Muscle of leg (tissue), 11 donors: ENCODE measurements around the gene ESRRG. TPM values are rescaled to one million over a fixed set of nuclear protein-coding genes. Genes with fewer than 3 reads are reported as not detected.

Source experiments
- DNase-seq: peaks from one replicate; pipeline ENCODE4 v3.0.0; 2013
- H3K27ac ChIP-seq: one replicate; pipeline ENCODE4 v1.5.1; 2013; ENCODE audit warnings: mild to moderate bottlenecking, low read length, control low read depth
- H3K27me3 ChIP-seq: one replicate; pipeline ENCODE4 v1.6.1; 2013; ENCODE audit warnings: low read length; ENCODE audit not compliant: control insufficient read depth, insufficient read depth
- H3K36me3 ChIP-seq: one replicate; pipeline ENCODE4 v1.6.1; 2013; ENCODE audit warnings: low read length; ENCODE audit not compliant: control insufficient read depth, insufficient read depth
- H3K4me1 ChIP-seq: one replicate; pipeline ENCODE4 v1.6.1; 2013; ENCODE audit warnings: low read length; ENCODE audit not compliant: control insufficient read depth, insufficient read depth
- H3K4me3 ChIP-seq: one replicate; pipeline ENCODE4 v1.5.1; 2013; ENCODE audit warnings: low read length, control low read depth
- H3K9me3 ChIP-seq: replicated peaks from 2 replicates; pipeline ENCODE4 v1.6.1; 2013; ENCODE audit warnings: low read depth, low read length; ENCODE audit not compliant: control insufficient read depth
- WGBS: methylation state at CpG from one replicate; pipeline ENCODE4 v1.1.5; 2013; ENCODE audit warnings: missing lambda C conversion rate; ENCODE audit not compliant: insufficient coverage; 5-methylcytosine and 5-hydroxymethylcytosine counted together
- polyA plus RNA-seq, 8 donors: library from polyadenylated mRNA; unstranded; fragments of 120-200 nt; gene quantifications; one replicate each; pipeline versions ENCODE4 v1.2.1 to v1.2.3, GENCODE V29; 2013; ENCODE audit warnings: inconsistent platforms in 1 of 8, low replicate concordance in 1 of 8; ENCODE audit not compliant: insufficient read length in 8 of 8, insufficient read depth in 1 of 8
- total RNA-seq: library from RNA; stranded (reverse); fragments of 120-200 nt; gene quantifications from one replicate; pipeline ENCODE4 v1.2.4, GENCODE V29; 2013

The ESRRG gene
- total and polyA plus RNA-seq, 9 donors, result 13.6 to 27.8 (median 20.3) TPM

DNA sequence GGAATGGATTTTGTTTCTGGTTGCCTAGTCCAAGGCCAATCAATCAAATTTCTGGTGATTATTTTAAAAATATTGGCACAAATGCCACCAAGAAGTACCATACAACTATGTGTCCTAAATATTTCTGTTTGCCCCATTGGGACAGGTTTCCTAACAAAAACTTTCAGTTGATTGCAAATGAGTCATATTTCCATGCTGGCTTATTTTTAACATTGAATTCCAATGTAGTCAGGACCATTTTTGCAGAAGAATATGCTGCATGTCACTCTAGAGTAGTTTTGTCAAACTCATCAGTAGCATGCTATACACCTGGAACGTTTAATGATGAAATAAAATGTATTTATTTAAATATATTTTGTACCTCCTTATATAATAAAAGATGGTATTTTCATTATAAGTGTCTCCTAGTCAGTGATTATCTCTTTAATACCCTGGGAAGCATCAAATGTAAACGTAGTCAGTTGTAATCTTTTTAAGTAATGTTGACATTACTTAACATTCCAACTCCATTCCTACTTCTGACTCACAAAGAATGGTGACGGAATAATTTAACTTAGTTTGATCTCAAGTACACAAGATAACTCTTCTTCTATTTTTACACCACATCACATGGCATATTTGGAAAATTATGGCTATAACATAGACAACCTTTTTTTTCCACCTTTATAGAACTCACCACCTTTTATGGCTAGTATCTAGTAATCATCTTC, 261.0 kb downstream of the ESRRG start:
- WGBS, result no CpG with 5 or more reads among the region's 3 CpGs
- H3K4me3 ChIP-seq, result no peak overlapping the region
- H3K27me3 ChIP-seq, result no peaks in the 10 kb centered on the region
- no peaks in the 10 kb centered on the region for H3K9me3 ChIP-seq
- DNase-seq, result no peak
- no peak overlapping the region for H3K27ac ChIP-seq
- H3K4me1 ChIP-seq, result no peaks in the 10 kb centered on the region
- no peaks in the 10 kb centered on the region for H3K36me3 ChIP-seq

DNA sequence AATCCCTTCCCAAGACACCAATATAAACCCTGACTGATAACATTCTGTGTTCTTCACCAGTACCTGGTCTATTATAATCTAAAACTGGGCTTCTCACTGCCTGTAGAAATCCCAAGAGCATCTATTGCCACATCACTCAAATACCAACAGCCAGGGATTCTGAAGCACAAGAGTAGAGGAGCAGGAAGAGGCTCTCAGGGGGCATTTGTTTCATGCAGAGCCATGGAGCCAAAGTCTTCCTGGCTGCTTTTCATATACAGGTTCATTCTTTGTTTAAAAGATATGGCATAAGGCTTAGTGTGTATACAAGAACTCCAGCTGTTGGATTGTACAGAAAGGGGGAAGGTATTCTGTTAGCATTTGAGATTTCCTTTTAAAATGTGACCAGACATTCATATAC, 261.8 kb downstream of the ESRRG start:
- no peaks in the 10 kb centered on the region for H3K4me1 ChIP-seq
- no peak overlapping the region for H3K4me3 ChIP-seq
- H3K27me3 ChIP-seq, result no peaks in the 10 kb centered on the region
- DNase-seq, result no peak
- H3K27ac ChIP-seq, result no peak overlapping the region
- no peaks in the 10 kb centered on the region for H3K36me3 ChIP-seq
- H3K9me3 ChIP-seq, result no peaks in the 10 kb centered on the region

DNA sequence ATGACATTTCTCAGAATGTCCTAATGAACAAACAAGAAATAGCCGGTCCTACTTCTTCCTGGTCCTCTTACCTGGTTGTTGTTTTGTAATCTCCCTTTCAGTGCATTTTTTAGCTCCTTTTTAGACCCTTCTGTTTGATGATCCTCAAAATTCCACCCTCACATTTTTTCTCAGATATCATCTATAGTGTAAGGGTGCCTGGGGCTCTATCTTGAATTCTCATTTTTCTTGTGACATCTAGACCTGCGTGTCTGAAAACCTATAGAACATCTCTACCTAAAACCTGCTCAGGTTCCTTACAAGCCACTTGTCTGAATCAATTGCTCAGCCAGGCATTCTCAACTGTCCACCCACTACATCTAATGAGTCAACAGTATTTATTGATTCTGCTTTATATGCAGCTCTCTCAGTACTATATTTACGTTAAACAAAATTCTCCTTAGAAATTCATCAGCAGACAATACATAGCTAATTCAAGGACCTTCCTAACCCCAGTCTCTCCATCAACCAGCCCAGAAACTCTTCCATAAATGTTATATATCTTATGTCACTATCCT, 263.5 kb downstream of the ESRRG start:
- 93% methylated on average over 3 of the region's 3 CpGs for WGBS
- no peak overlapping the region for H3K4me3 ChIP-seq
- H3K27me3 ChIP-seq, result no peaks in the 10 kb centered on the region
- no peaks in the 10 kb centered on the region for H3K36me3 ChIP-seq
- no peaks in the 10 kb centered on the region for H3K9me3 ChIP-seq
- DNase-seq, result no peak
- H3K4me1 ChIP-seq, result no peaks in the 10 kb centered on the region
- no peak overlapping the region for H3K27ac ChIP-seq

DNA sequence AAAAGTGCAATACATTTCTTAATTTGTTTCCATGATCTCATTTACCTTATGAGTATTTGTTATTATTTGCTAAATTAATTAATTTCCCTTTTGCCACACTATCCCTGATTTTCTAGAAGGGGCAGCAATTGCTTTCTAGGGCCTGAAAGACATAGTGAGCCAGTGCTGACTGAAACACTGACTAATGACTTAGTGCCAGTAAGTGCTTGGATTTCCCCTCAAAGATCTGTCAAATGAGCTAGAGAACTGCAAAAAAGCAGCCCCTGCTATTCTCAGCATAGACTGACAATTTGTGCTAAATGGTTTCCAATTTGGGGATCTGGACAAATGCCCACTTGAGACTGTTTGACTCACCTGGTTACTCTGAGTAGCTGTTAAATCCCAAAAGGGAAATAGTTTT, 264.4 kb downstream of the ESRRG start:
- H3K27ac ChIP-seq, result no peak overlapping the region
- no peaks in the 10 kb centered on the region for H3K4me1 ChIP-seq
- H3K36me3 ChIP-seq, result no peaks in the 10 kb centered on the region
- DNase-seq, result no peak
- no peak overlapping the region for H3K4me3 ChIP-seq
- H3K9me3 ChIP-seq, result no peaks in the 10 kb centered on the region
- no peaks in the 10 kb centered on the region for H3K27me3 ChIP-seq

DNA sequence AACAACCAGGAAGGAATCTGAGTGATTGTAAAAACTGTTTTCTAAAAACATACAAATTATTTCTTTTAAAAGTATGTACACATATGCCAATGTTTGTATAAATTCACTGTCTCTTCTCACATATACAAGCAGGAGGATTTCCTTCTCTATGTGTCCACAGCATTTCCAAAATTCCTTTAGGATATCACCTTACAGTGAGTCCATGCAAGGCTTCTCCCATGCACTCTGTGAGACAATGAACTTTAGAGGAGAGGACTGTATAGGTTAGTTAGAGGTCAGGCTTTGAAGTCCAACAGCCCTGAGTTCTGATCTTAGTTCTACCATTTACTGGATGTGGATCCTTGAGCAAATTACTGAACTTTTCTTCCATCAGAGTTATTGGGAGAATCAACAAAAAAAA, 265.9 kb downstream of the ESRRG start:
- Histone ChIP-seq H3K36me3 (no peaks in the 10 kb centered on the region), H3K27me3 (no peaks in the 10 kb centered on the region), H3K27ac (no peak overlapping the region), H3K4me1 (no peaks in the 10 kb centered on the region), H3K4me3 (no peak overlapping the region), H3K9me3 (no peaks in the 10 kb centered on the region)
- no peak for DNase-seq

DNA sequence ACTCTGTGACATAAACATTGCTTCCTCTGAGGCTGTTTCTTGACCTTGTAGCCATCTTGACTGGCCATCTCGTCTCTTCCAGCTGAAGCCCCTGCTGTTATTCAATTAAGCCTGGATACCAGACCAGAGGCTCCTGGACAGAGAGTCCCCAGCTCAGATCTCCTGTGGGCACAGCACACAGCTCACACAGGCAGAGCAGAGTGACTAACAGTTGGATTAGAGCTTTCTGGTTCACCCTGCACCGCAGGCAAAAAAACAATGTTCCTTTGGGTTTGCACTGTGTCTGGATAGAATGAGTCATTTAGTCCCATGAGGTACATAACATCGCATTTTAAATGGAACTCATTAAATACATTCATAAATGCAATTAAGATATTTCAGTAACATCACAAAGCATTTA, 266.5 kb downstream of the ESRRG start:
- H3K4me3 ChIP-seq, result no peak overlapping the region
- H3K9me3 ChIP-seq, result no peaks in the 10 kb centered on the region
- 70% methylated on average over 1 of the region's 3 CpGs for WGBS
- H3K4me1 ChIP-seq, result no peaks in the 10 kb centered on the region
- no peak overlapping the region for H3K27ac ChIP-seq
- no peaks in the 10 kb centered on the region for H3K36me3 ChIP-seq
- DNase-seq, result no peak
- H3K27me3 ChIP-seq, result no peaks in the 10 kb centered on the region

DNA sequence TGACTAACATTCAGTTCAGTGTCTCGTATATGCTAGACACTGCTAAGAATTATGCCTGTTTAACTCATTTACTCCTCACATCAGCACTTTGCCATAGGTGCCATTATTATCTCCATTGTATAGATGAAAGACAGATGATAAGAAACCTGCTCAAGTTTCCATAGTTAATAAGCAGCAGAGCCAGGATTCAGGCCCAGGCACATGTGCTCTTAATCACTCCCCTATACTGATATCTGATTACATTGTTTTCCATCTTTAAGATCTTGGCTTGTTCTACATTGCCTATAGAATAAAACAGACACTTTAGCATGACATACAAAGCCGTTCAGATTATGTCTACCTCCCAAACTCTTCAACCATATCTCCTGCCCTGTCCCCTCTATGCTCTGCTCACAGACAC, 269.5 kb downstream of the ESRRG start:
- WGBS, result 72% methylated on average over 1 of the region's 2 CpGs

More for the DNA sequence above, 269.5 kb downstream of the ESRRG start:
- no peaks in the 10 kb centered on the region for H3K9me3 ChIP-seq
- no peaks in the 10 kb centered on the region for H3K36me3 ChIP-seq
- DNase-seq, result no peak
- no peaks in the 10 kb centered on the region for H3K27me3 ChIP-seq
- no peak overlapping the region for H3K27ac ChIP-seq
- H3K4me1 ChIP-seq, result no peaks in the 10 kb centered on the region
- H3K4me3 ChIP-seq, result no peak overlapping the region
